ENCODE measurements around the gene ASTN2.

DNA sequence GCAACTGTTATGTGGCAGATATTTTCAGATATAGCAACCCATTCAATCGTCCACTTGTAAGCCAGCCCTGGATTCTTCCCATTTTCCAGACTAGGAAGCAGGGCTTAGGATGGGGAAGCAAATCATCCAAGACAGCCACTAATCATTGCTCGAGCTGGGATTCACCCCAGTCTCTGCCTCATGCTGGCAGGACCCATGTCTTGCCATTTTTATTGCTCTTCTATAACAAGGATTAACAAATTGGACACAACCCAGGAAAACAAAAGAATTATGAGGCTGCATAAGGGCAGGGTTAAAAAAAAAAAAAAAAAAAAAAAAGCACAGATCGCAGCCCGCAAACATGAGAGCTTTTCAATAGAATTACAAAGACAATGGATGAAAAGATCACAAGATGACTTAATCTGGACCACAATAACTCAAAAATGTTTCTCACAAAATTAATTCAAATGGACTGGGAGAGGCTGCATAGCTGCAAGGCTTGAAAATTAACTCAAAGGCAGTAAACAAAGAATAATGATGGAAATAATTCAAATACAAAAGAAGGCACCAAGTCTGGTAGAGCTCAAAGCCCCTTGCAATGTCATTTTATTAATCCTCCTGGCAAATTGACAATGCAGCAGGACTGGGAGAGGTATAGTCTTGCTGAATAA lies 40.7 kb downstream of the ASTN2 start:
- TF ChIP-seq, protein P1, sequence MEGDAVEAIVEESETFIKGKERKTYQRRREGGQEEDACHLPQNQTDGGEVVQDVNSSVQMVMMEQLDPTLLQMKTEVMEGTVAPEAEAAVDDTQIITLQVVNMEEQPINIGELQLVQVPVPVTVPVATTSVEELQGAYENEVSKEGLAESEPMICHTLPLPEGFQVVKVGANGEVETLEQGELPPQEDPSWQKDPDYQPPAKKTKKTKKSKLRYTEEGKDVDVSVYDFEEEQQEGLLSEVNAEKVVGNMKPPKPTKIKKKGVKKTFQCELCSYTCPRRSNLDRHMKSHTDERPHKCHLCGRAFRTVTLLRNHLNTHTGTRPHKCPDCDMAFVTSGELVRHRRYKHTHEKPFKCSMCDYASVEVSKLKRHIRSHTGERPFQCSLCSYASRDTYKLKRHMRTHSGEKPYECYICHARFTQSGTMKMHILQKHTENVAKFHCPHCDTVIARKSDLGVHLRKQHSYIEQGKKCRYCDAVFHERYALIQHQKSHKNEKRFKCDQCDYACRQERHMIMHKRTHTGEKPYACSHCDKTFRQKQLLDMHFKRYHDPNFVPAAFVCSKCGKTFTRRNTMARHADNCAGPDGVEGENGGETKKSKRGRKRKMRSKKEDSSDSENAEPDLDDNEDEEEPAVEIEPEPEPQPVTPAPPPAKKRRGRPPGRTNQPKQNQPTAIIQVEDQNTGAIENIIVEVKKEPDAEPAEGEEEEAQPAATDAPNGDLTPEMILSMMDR (IDR thresholded peaks at IDR 0.05; ENCODE audit: low read length) = no peak
- TF ChIP-seq EZH2 (optimal IDR thresholded peaks at IDR 0.05; ENCODE audit: low read depth, low read length) (no peak), EZH2phosphoT487 (IDR thresholded peaks at IDR 0.05; ENCODE audit: low read length) (no peak)

All from MM.1S (cell line).